Chondrocyte (in vitro differentiated cells): ENCODE data around the gene COMMD4. TPM values are rescaled to one million over a fixed set of nuclear protein-coding genes. Genes with fewer than 3 reads are reported as not detected.
"Not testable (repeated sequence)": the region's sequence is repeated elsewhere in the genome, so short reads cannot be mapped to it uniquely, and the experiment has no call there.

Experiments used
- DNase-seq: peaks from one replicate; pipeline ENCODE4 v3.0.0; 2021; ENCODE audit warnings: mixed read lengths, low spot score
- H3K27ac Mint-ChIP-seq: one replicate; pipeline ENCODE4 v1.8.0; 2021; ENCODE audit warnings: mild to moderate bottlenecking, moderate library complexity, mixed read lengths; ENCODE audit not compliant: unreplicated experiment
- H3K27me3 Mint-ChIP-seq: 2 replicates; pipeline ENCODE4 v1.8.0; 2021; ENCODE audit warnings: low read depth, mixed read lengths
- H3K36me3 Mint-ChIP-seq: 2 replicates; pipeline ENCODE4 v1.8.0; 2021; ENCODE audit warnings: low read depth, mixed read lengths
- H3K4me1 Mint-ChIP-seq: 2 replicates; pipeline ENCODE4 v1.8.0; 2021; ENCODE audit warnings: low read depth, mild to moderate bottlenecking, mixed read lengths
- H3K4me3 Mint-ChIP-seq: one replicate; pipeline ENCODE4 v1.8.0; 2021; ENCODE audit warnings: mild to moderate bottlenecking, moderate library complexity, mixed read lengths; ENCODE audit not compliant: unreplicated experiment
- H3K9me3 Mint-ChIP-seq: 2 replicates; pipeline ENCODE4 v1.8.0; 2021; ENCODE audit warnings: low read depth, mixed read lengths
- CTCF ChIP-seq: fragments of 200-600 bp; sonication (generic); IDR thresholded peaks from 2 replicates; pipeline ENCODE4 v1.5.0; 2021; ENCODE audit warnings: antibody characterized with exemption, mild to moderate bottlenecking, moderate library complexity
- total RNA-seq: library from RNA; stranded (reverse); gene quantifications from 3 replicates; pipeline ENCODE4 v1.2.1, GENCODE V29; 2021

Gene COMMD4
- total RNA-seq, 1 donor from 2014 or later, result 69.8 TPM

- no peak for DNase-seq
- Mint-ChIP-seq H3K27me3 (no peaks in the 10 kb centered on the region), H3K4me1 (peaks cover 24% of the 10 kb centered on the region), H3K9me3 (no peaks in the 10 kb centered on the region), H3K4me3 (no peak overlapping the region), H3K27ac (no peak overlapping the region), H3K36me3 (peaks cover 5% of the 10 kb centered on the region)
- TF ChIP-seq CTCF, result no peak
These were observed 2.9 kb downstream of the COMMD4 start for GRCh38 chr15:75338661-75339240.

GRCh38 chr15:75339531-75340240 lies 3.8 kb downstream of the COMMD4 start:
- Mint-ChIP-seq H3K27me3 (no peaks in the 10 kb centered on the region), H3K9me3 (no peaks in the 10 kb centered on the region), H3K27ac (no peak overlapping the region), H3K4me3 (no peak overlapping the region), H3K36me3 (peaks cover 5% of the 10 kb centered on the region), H3K4me1 (peaks cover 24% of the 10 kb centered on the region)
- no peak for DNase-seq
- TF ChIP-seq CTCF, result no peak

GRCh38 chr15:75342221-75342620 lies 6.4 kb downstream of the COMMD4 start:
- Mint-ChIP-seq H3K9me3 (no peaks in the 10 kb centered on the region), H3K27me3 (no peaks in the 10 kb centered on the region), H3K4me3 (no peak overlapping the region), H3K36me3 (peaks cover 5% of the 10 kb centered on the region), H3K27ac (no peak overlapping the region), H3K4me1 (peaks cover 10% of the 10 kb centered on the region)
- no peak for DNase-seq
- TF ChIP-seq CTCF, result no peak

GRCh38 chr15:75343953-75344352 lies 8.1 kb downstream of the COMMD4 start:
- not testable (repeated sequence) for H3K9me3 Mint-ChIP-seq, H3K27me3 Mint-ChIP-seq, H3K4me3 Mint-ChIP-seq, H3K27ac Mint-ChIP-seq, DNase-seq, H3K36me3 Mint-ChIP-seq
- H3K4me1 Mint-ChIP-seq, result peaks cover 12% of the 10 kb centered on the region

GRCh38 chr15:75346796-75347221 lies 10.9 kb downstream of the COMMD4 start, which contains the start of gene NEIL1:
Gene NEIL1 (plus strand): TSS chr15:75347039. CDS start chr15:75348906, 1,867 bp downstream.
- no peak for DNase-seq
- Mint-ChIP-seq H3K27me3 (no peaks in the 10 kb centered on the region), H3K9me3 (no peaks in the 10 kb centered on the region), H3K4me3 (peak within 1 kb of the TSS; percentile 82), H3K4me1 (peaks cover 12% of the 10 kb centered on the region), H3K36me3 (no peaks in the 10 kb centered on the region), H3K27ac (no peak within 1 kb of the TSS)
- no peak for TF ChIP-seq CTCF
